Activated T-cell treated with anti-CD3 and anti-CD28 coated beads for 1 hour (primary cell): Measurements from ENCODE around the gene AASDH.

Source experiments
- DNase-seq: peaks from one replicate; pipeline ENCODE4 v3.0.0-alpha.2; 2020; ENCODE audit warnings: low read depth

Gene AASDH

GRCh38 chr4:56387023-56388001 is at the start of gene AASDH:
Gene AASDH, minus strand, starts transcription at chr4:56387491. Its CDS starts 3,192 bp downstream, at chr4:56384299.
- DNase-seq, result peak; percentile 90

DNA sequence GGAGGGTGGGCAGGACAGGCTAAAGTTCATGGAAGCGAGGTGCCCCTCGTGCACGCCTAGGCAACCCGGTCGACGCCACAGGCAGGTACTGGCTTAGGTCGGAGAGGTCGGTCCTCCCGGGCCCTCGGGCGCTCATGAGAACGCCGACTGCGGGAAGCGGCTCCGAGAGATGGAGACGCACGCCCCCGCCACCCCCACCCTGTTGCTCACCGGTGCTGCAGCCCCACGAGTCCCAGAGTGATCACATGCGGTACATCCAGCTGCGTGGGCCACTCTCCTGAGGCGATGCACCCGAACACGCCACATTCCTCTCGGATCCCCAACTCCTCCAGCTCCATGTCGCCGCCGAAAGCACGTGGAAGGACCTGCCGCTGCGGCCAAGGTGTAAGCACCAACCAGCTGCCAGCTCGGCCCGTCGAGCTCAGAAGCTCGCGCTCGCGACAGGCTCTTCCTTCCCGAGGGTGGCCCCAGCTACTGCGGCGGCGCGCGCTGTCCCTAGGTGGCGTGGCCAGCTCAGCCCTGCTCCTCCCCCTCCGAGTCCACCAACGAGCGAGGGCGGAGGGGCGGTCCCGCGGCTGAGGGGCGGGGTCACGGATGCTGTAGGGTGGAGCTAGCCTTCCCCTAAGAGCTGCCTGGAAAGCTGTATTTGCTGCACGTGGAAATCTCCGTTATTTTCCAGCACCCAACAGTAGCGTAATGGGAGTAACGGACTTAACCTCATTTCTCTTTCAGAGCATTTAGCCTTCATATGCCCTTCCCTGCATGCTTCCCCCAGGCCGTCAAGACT is 48.0 kb upstream of the AASDH start, which contains the start of gene PPAT:
Gene PPAT (minus strand): TSS at position 476 of the 787 bp plus-strand sequence. CDS start 138 bp downstream, at position 338.
- peak; percentile 98 for DNase-seq

- no peak for DNase-seq
Measured at GRCh38 chr4:56434599-56435139, 47.4 kb upstream of the AASDH start.

DNA sequence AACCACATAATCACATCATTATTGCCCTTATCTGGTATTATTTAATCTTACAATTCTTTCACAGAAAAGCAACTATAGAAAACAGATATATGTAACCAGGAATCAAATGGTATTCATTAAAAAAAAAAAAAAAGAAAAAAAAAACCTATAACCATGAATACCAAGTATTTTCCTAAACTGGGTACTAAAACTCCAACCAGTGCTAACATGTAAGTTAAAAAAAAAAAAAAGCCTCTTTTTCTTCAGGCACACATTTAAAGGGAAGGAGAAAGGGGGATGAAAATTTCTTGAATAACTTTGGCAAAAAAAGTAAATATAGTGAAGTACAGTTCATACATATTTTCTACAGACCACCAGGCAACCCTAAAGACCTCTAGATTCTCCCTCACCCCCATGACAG is 46.0 kb upstream of the AASDH start:
- no peak for DNase-seq

DNA sequence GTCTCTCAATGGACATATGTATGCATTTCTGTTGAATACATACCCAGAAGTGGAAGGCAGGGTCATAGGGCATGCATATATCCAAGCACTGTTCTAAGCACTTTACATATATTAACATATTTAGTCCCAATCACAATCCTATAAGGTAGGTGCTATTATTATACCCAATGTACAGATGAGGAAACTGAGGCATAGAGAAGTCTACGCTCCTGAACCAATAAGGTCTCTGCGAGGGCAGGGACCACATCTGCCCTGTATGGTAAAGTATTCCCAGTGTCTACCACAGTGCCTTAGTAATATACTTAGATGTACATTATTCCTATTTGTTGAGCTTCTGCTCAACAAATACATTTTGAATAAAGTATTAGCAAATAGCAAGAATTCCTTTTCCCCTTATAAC is 42.9 kb upstream of the AASDH start:
- no peak for DNase-seq

DNA sequence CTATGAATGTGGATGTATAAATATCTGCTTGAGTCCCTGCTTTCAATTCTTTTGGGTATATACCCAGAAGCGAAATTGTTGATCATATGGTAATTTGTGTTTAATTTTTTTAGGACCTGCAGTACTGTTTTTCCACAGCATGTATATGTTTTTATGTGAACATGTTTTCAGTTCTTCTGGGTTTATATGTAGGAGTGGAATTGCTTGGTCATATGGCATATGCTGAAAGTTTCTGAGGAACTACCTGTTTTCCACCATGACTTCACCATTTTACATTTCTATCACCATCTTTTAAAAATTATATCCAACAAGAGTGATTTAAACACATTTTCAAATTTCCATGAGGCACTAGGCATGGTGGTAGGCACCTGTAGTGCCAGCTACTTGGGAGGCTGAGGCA is 39.9 kb upstream of the AASDH start:
- no peak for DNase-seq

GRCh38 chr4:56426273-56426672 is 39.0 kb upstream of the AASDH start:
- DNase-seq, result no peak

DNA sequence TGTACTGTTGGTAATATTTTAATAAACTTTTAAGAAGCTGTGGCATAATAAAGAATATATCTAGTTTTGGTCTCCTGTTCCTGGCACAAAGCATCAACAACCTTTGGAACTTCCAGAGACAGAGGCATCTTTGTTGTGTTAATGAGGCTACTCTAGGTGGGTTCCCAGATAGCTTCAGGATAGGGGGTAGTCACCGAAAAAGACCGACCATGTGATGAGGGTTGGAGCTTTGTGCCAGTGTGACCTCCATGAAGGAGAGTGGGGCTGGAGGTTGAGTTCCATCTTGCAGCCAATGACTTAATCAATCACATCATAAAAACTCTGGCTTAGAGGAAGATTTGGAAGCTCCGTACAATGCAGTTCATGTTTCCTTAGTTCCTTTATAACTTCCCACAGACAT is 38.2 kb upstream of the AASDH start:
- DNase-seq, result no peak

GRCh38 chr4:56424697-56425514 is 37.6 kb upstream of the AASDH start:
- DNase-seq, result peak; percentile 35

DNA sequence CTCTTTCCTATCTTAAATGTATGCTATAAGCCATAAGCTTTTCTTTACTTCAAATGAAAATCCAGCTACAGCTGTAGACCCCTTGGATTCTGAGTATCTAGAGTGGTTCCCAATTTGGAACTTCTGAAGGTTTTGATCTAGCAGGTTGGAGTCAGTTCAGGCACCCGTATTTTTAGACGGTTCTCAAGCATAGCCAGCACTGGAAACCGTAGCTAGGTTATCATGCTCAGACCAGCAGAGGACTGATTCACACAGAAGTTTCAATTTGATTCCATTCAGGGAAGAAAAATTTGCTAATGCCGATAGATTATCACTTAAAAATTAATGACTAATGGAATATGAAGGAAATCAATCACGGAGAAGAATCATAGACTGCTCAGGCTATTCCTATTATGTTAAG is 36.9 kb upstream of the AASDH start:
- DNase-seq, result no peak

DNA sequence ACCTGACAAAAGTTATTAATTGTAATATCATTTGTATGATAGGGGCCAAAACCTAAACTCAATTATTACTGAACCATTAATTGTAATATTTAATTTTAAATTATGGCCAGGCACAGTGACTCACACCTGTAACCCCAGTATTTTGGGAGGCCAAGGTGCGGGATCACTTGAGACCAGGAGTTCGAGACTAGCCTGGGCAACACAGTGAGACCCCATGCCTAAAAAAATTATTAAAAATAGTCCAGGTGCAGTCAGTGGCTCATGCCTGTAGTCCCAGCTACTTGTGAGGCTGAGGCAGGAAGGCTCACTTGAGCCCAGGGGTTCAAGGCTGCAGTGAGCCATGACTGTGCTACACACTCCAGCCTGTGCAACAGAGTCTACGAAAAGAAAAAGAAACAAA is 30.1 kb upstream of the AASDH start:
- DNase-seq, result no peak

- DNase-seq, result no peak
Measured at GRCh38 chr4:56416349-56416748, 29.1 kb upstream of the AASDH start.

DNA sequence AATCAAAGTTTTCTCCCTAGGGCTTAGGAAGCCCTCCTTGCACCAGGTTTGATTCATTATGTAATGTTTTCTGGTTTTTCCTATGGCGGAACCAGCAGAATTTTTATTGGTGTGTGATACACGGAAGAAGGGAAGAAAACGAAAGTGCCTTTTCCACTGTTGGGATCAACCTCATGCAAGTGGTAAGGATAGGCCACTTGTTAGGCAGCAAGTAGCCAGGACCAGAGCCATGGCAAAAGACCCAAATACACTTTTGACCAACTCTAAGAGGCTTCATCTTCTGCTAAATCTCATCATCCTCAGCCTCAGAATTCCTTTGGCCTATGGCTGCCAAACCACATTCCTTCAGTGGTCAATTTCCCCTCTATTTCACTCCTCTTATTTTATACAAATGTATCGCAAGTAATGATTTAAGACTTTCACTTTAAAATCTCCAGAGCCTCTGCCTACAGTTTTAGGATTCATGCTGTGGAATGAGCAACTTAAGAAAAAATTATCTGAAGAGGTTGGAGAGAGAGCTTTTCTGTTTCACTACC is 26.9 kb upstream of the AASDH start:
- no peak for DNase-seq

DNA sequence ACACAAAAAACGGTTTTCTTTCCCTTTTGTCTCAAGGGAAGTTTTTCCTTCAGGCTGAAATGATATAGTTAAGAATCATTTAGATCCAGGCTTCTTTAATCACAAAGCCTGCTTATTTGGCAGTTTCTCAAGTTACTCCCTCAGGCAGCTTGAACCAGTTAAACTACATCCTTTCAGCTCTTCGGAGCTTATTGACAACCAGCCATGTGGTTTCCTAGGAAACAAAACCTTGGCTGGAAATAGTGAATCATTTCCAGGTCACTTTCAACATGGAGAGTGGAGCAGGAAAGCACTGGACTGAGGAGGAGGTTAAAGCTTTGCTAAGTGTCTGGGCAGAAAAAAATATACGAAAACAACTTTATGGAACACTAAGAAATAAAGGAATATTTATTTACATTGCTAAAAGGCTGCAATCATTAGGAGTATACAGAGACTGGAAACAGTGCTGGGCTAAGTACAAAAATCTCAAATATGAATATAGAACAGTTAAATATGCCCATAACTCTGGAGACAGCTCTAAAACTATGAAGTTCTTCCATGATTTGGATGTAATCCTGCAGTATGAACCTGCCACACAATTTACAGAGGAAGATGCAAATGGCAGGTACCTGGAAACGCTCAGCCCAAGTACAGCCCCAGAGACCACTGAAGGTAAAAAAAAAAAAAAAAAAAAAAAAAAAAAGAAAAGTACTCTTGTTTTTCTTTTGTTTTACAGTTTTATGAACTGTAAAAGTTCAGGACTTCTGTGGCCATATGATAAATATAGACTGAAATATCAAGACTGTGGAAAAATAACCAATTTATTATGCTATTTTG is 23.2 kb upstream of the AASDH start:
- DNase-seq, result no peak

DNA sequence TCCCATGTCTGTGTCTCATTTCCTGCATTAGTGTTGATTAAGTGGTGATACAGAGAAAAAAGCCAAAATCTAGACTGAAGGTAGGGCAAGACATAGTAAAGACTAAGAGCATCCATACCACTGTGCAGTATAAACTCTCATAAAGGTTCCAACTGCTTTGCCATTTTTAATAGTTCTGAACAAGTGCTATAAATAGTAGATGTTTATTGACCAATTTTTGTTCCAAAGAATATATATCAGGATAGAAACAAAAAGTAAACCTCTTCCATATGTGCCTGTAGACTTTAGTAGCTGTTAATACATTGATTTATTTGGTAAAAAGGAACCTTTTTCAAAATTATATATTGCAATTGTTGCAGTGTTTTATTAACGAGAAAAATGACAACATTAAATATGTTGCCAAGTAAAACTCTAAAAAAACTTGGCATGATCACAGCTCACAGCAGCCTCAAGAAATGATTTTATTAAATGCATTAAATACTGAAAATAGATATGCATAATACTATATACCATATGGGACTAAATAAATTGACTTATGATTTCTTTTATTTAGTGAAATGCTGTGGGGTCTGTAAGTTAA is 22.3 kb upstream of the AASDH start:
- no peak for DNase-seq

DNA sequence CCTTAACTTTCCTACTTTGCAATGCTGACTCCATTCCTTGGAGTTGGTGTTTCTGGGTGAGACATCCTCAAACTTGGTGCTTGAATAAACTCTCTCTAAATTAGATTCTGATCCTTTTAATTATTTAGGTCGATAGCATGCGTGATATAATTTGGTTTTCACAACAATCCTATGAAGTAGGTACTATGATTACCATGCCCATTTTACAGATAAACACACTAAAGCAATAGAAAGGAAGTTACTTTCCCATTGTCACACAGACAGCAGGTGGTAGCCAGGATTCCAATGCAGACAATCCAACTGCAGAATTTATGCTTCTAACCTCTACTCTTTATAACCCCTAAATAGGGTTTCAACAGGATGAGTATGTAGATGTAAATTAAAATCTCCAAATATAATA is 21.7 kb upstream of the AASDH start:
- no peak for DNase-seq

GRCh38 chr4:56406151-56406550 is 18.9 kb upstream of the AASDH start:
- no peak for DNase-seq

DNA sequence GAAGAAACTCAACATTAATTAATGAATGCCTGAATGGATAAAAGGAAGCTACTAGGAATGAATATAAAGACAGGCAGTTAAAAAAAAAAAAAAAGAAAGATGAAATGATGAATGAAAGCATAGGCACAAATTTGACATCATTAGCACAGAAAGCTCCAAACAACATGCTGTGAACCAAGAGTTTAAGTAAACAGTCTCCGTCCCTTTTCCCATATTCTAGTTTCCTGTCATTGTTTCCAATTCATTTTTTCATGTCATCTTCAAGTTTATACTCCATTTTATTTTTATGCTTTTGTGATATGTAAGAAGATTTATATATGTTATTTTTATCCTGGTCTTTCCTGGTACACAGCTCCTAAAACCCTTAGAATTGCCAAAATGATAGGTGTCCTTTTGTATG is 17.7 kb upstream of the AASDH start:
- DNase-seq, result no peak

DNA sequence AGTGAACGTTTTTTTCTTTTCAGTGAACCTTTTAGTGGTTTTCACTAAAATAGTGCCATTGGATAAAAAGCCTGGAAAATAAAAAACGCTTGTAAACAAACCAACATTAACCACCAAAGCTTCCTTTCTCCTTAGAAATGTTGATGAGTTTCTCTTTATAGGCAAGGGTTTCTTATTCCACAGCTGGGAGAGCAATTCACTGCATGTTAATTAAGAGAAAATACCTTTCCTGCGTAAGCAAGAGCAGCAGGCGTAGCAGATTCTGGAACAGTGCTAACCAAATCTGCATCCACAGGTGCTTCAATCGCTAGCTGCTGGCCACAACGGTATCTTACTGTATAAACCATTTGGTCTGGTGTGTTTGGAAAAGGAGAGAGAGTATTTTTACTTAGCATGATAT is 13.3 kb upstream of the AASDH start:
- no peak for DNase-seq

DNA sequence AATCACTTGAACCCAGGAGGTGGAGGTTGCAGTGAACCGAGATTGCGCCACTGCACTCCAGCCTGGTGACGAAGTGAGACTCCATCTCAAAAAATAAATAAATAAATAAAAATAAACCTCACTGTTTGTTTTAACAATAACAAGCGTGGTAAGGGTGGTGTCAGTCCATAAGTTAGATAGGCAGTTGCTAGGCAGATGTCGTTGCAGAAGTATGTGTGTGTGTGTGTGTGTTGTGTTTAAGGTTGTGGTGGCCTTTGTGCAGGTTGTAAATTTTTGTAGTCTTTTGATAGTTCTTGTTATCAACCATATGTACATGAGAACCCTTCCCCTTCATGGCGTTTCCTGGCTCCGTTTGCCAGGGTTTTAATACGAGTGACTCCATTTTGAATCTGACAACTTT is 4.0 kb upstream of the AASDH start:
- no peak for DNase-seq
